ENCODE measurements around the gene NELFCD.

NELFCD gene

DNA sequence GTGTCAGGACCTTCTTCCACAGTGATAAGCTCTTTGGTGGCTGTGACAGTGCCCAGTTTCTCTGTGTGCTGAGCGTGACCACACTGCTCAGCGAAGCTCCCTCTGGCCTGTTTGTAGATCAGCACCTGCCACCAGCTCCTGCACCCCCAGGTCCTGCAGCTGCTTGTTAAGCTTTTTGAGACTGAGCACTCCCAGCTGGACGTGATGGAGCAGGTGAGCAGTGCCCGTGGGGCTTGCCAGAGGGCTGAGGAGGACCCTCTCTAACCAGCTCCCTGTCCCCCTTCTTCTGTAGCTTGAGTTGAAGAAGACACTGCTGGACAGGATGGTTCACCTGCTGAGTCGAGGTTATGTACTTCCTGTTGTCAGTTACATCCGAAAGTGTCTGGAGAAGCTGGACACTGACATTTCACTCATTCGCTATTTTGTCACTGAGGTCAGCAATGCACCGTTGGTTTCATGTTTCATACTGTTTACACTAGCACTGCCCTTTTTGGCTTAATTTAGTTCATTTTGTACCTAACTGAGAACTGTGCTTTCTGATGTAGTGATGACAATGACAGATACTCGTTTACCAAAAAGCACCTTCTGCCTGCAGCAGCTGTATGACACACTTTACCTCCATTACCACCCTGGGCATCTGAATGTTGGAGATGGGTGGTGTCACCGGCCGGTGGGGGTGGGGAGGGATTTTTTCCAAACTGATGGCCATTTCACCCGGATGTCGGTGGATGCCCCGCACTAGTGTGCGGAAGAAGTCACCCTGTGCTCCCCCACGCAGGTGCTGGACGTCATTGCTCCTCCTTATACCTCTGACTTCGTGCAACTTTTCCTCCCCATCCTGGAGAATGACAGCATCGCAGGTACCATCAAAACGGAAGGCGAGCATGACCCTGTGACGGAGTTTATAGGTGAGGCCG, 12.5 kb downstream of the NELFCD start:
- in situ Hi-C loops (cut with MboI; ENCODE audit: low sequenced_read_pairs) = no loop called here

DNA sequence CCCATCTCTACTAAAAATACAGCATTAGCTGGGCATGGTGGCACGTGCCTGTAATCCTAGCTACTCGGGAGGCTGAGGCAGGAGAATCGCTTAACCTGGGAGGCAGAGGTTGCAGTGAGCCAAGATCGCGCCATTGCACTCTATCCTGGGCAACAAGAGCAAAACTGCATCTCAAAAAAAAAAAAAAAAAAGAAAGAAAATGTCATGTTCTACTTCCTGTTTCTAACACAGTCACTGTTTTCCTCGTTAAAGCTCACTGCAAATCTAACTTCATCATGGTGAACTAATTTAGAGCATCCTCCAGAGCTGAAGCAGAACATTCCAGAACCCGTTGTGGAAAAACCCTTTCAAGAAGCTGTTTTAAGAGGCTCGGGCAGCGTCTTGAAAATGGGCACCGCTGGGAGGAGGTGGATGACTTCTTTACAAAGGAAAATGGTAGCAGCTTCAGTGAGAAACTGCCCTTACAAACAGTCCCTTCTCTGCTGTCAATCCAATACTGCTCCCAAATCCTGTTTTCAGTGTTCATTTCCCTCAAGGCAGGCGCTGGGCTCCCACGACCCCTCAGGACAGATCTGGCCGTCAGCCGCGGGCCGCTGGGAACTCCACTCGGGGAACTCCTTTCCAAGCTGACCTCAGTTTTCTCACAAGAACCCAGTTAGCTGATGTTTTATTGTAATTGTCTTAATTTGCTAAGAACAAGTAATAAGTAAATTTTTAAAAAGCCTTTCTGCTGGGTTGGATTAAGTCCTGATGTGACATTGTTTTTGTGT, 13.5 kb downstream of the NELFCD start:
- in situ Hi-C loops (cut with MboI; ENCODE audit: low sequenced_read_pairs) = no loop called here

DNA sequence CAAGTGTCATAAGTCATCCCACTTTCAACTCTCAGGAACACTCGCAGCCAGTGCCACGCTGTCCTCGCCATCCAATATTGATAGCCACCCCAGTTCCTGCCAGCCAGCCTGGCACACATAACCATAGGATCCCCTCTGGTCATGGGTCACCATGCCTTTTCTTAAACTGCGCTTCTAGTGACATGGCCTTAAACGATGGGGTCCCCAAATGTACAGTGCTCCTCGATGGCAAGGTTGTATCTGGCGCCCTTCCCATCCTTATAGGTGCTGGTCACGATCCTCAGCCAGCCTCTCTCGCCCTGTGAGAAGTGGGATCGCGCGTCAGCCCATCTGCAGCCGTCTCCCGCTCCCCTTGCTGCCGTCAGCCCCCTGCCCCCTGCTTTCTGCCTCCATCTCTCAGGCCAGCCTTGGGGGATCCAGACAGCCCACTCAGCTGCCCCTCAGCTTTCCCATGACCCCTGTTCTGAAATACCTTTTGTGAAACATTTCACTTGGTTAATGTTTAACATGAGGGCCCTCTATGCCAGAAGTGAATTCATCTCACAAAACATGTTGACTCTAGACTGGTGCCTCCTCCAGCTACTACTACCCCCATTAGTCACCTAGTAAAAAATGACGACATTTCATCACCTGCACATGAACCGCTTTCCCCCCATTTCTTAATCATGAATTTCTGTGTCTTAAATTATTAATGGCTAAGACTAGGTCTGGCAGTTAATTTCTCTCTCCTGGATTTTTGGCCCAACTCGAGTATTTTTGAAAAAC, 14.6 kb downstream of the NELFCD start:
- in situ Hi-C loops (cut with MboI; ENCODE audit: low sequenced_read_pairs) = no loop called here

DNA sequence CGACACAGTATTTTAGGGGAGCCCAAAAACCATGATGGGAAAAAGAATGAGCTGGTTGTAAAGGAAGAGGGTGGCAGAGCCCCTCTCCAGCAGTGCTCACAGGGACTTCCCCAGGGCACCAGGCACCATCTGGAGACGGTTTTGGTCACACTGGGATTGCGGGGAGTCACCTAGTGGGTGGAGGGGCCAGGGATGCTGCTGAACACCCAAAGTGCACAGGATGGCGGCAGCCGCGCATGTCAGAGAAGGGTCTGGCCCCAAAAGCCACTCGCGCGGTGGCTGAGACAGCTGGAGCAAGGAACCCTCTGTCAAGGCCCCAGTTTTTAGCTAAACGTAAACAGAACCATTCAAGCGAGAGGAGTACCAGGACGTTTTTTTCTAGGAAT, 15.2 kb downstream of the NELFCD start:
- in situ Hi-C loops (cut with MboI; ENCODE audit: low sequenced_read_pairs) = no loop called here

DNA sequence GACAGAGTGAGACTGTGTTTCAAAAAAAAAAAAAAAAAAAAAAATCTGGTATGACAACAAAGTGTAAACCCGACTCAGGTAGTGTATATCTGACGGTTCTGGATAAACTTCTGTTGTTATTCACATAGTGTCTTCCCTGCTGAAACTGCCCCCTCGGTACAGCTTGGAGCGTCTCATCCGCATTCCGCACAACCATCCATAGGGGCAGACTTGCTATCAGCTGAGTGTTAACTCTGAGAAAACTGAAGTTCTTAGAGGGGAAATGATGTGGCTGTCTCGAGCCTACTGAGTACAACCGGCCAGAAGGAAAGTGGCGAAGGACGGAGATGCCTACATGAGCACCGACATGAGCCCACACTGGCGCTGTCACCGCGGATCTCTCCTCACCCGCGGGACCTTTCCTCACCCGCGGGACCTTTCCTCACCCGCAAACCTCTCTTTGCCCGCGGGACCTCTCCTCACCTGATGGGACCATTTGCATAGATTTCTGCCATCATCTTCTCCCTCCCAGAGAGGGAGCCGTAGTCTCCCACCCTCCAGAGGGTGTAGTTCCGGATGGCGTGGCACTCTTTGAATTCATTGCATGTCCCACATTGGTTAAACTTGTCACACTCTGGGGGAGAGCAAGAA, 16.2 kb downstream of the NELFCD start:
- in situ Hi-C loops (cut with MboI; ENCODE audit: low sequenced_read_pairs) = no loop called here

DNA sequence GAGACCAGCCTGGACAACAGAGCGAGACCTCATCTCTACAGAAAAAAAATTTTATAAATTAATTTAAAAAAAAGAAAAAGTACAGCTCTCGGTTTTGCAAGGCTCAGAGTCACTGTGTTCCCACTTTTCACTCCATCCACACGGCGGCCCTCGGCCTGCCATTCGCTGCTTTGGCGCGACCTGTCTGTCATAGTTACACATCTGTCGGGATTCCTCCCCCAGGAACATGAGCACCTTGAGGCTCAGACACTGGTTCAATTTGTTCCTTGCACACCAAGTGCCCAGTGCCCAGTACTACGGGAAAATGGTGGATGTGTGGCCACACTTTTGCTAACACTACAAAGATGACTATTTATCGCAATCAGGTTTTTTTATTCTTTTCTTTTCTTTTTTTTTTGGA, 17.6 kb downstream of the NELFCD start:
- in situ Hi-C loops (cut with MboI; ENCODE audit: low sequenced_read_pairs) = no loop called here

DNA sequence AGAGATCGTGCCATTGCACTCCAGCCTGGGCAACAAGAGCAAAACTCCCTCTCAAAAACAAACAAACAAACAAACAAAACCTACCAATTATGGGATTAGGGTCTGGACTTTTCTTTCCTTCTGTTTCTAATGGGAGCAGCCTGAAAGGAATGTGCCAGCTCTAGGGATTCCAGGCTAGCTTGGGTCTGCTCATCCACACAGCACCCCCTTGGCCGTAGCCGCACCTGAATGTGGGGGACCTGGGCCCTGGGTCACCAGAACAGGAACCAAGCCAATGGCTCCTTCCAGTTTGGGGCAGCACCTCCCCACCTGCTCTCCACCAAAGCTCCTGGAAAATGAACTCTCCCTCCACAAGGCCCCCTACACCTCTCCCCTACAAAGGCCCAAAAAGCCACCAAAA, 19.3 kb downstream of the NELFCD start:
- in situ Hi-C loops (cut with MboI; ENCODE audit: low sequenced_read_pairs) = no loop called here

DNA sequence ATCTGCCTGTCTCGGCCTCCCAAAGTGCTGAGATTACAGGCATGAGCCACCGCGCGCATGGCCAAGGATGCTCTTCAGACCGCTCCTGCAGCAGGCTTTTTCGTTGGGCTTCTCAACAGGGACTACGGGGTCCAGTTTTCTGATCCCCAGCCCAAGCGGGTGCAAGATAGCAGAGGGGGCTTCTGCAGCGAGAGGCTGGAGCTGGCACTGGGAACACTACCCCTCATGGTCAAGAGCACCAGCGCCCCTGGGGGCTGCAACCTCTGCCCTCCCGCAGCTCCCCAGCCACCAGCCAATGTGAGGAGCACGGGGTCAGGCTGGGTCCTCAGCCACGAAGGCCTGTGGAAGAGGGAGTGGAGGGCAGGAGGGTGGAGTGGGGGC, 20.0 kb downstream of the NELFCD start:
- in situ Hi-C loops (cut with MboI; ENCODE audit: low sequenced_read_pairs) = no loop called here

DNA sequence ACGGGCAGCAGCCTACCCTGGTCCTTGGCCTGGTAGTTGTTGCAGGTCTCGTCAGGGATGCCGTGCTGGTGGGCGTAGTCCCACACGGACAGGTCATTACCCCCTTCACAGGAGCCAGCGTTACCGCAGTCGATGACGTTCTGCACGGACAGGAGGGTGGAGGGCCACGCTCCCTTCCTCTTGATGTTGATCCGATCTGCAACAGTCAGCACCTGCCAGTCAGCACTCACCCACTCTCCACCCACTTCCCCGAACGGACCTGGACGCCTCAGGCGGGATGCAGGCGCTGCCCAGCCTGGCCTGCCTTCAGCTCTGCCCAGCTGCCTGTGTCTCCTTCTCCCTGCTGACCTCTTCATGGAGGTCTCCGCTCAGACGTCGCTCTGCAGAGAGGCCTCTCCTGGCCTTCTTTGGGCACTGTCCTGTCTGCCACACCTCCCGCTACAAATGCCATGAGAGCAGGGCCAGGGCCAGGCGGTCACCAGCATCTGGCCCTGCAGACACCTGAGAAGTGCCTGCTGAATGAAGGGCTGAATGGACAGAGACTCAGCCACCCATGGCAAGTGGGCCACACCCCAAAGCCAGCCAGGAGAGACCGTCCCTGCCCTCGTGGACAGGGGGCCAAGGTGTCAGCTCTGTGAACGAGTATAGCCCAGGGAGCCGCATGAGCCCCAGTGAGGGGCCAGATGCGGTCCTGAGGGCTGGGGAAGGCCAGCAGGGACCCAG, 20.6 kb downstream of the NELFCD start:
- in situ Hi-C loops (cut with MboI; ENCODE audit: low sequenced_read_pairs) = no loop called here

DNA sequence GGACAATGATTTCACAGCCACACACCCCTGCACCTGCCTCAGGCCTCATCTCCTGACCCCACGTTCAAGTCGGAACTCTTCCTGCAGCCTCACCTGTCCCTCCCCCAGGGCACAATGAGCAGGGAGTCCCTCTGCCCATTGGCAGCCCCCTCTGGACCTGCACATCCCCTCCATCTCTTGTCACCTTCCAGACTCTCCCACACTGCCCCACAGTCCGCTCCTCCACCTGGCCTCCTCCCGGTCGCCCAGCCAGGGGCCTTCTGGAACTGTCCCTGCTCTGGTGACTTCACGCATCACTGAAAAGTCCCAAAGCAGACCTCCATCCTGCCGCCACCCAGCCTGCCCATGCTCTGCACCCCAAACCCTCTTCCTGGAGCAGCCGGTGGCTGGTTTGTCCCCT, 21.3 kb downstream of the NELFCD start:
- in situ Hi-C loops (cut with MboI; ENCODE audit: low sequenced_read_pairs) = no loop called here

DNA sequence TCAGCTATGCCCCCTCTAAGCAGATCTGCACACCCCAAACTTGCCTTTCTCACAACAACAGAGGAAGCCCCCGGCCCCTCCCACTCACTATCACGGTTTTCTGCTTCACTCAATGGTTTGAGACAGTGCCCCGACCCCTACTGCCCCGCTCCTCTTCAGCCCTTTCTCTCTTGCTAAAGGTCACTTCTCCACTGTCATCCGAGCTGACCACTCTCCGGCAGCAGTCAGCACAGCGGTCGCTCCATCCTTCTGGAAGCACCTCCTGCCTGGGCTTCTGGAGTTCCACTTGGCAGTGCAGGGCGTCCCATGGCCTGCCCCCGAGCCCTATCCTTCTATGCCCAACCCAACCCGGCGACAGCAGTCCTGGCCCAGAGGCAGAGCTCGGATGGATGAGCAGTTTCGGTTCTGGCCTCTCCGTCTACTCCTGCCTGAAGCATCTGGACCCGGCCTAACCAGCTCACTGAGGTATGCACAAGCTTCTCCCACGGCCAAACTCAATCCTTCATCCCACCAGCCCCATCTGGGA, 21.9 kb downstream of the NELFCD start:
- in situ Hi-C loops (cut with MboI; ENCODE audit: low sequenced_read_pairs) = no loop called here

DNA sequence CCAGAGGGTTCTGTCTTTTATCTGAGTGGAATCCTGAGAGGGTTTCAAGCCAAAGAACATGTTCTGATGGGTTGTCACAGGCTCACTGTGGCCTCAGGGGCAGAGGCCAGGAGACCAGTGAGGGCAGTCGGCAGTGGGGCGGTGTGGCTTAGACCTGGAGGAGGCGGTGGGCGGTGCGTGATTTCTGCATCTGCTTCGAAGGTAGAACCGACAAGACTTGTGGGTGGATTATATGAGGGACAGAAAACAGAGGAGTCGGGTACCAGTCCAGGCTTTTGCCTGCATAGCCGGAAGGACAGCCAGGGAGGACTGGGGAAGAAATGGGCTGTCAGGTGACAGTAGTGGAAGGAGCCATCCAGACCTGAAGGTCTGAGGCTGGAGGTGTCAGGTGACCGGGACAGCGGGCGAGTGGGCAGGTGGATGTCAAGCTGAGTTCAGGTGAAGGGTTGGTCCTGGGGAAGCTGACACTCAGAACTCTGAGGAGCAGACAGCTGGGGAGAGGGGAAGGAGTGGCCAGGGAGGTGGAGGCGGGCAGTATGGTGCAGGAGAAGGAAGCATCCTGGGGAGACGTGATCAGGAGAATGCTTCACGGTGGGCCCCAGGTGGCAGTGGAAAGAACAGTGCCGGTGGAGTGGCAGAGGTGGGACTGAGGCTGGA, 22.9 kb downstream of the NELFCD start:
- in situ Hi-C loops (cut with MboI; ENCODE audit: low sequenced_read_pairs) = no loop called here

DNA sequence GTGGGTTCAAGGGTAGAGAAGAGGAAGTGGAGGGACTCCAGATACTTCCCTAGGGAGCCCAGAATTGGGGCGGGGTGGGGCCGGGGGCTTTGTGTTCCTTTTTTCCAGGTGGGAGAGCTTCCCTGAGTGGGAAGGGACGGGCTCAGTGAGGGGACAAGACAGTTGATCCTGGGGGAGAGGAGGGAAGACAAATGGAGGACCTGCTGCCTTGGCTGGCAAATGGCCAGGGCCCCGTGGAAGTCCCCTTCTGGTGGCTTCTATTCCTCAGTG, 23.4 kb downstream of the NELFCD start:
- in situ Hi-C loops (cut with MboI; ENCODE audit: low sequenced_read_pairs) = no loop called here

DNA sequence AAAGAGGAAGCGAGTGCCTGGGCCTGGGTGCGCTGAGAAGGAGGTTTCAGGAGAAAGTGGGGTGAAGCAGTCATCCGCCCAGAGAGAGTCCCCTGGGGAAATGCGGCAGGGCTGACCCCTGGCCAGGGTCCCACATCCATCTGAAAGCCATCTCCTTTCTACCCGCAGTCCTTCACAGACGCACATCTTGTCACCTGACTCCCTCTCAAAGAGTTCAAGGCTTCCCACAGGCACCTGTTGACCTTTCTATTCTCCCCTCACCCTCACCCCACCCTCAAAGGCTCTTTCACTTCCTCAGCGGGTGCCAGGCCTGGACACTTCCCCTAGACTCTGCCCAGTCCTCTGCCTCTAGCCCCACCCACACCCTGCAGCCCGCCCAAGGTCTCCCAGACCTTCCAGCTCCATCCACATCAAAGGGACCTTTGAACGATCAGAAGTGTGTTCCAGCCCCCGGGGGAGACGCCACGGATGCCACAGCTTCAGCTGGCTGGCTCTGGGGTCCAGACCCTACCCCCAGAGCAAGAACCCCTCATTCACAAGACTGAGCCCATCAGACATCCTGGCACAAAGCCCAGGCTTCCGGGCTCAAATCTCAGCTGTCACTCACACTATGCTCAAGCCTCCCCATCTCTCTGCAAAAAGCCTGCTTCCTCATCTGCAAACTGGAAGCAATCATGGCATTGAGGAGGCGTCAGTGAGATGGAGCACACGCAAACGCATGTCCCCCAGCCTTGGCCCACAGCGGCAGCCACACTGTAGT, 23.9 kb downstream of the NELFCD start:
- in situ Hi-C loops (cut with MboI; ENCODE audit: low sequenced_read_pairs) = no loop called here

DNA sequence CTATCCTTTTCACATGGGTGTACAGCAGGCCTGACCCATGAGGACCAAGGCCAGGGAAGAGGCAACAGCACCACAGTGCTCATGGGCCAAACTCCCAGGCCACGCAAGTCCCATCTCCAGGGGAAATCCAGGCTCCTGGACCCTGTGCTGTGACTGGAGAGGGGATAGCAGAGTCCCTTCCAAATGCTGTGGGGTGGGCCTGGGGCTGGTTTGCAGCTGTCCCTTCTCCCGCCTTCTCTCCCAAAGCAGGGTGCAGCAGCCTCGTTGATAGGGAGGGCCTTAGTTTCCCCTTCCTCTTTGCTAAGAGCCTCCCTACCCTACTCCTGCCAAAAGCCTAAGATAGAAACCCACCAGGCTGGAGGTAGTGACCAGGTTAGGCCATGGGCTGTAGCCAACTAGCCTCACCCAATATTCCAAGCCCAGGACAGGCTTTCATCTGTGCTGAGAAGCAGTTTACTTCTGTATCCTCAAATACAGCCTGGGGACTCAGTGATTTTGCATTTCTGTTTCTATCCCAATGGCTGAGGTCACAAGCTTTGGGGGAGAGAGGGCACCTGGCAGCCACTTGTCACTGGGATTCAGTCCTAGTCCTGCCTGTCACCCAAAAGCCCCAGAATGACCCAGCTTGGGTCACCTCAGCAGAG, 24.6 kb downstream of the NELFCD start:
- in situ Hi-C loops (cut with MboI; ENCODE audit: low sequenced_read_pairs) = no loop called here

DNA sequence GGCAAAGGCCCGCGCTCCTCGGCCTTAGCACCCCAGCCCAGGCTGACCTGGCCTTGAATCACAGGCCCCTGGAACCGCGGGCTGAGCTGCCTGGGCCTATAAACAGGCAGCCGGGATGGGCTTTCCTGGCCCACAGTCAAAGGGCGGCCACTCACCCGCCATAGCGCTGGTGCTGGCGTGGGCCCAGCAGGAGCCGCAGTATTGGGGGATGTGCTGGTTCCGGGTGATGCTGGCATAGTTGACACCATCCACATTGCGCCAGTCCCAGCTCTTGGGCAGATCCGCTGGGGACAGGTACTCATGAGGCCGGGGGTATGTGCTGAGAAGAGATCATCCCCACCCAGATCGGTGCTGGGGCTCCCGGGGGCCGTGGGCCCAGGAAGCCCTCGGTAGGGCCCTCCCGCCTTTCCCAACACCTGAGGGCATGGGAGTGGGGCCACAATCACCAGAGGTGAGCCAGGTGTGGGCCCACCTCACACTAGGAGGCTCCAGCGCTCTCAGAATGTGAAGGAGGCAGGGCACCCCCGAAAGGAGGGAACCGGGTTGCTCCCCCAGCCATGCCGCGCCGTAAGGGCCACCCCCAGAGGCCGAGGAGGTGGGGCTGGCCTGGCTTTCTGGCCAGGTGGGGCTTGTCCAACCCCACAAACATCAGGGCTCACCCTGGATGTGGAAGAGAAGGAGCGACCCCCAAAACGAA, 25.3 kb downstream of the NELFCD start:
- in situ Hi-C loops (cut with MboI; ENCODE audit: low sequenced_read_pairs) = no loop called here

DNA sequence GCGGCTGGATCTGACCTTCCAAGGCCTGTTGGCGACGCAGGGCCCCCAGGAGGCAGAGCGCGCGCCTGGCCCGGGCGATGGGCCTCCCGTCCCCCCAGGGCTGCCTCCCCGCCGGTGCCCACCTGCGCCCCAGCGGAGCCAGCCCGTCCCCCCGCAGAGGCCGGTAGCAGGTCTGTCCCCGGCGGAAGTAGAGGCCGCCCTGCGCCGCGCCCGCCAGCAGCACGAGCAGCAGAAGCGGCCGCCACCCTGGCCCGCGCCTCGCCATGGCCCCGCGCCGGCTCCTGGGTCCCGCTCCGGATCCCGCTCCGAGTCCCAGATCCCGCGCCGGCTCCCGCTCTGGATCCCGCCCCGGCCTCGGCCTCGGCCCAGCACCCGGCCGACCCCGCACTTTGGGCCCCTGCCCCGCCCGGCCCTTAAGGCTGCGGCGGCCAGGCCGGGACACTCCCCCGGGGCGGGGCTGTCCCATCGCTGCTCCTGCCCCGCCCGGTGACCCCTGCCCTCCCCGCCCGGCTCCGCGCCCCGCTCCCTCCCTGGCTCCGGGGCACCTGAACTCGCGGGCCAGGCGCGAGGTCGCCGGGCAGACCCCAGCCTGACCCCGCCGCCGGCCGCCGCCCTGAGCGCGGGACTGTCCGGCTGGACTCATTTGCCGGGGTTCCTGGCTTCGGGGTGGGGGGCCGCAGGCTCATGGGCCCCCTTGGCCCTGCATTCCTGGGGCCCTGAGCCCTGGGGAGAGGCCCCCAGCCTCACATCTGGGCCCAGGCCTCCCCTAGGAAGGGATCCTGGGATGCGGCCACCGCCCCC, 26.0 kb downstream of the NELFCD start, which contains the start of gene CTSZ:
TSS of gene CTSZ (minus strand) at position 391 of the 801 bp plus-strand sequence. CDS start at position 265, 126 bp downstream.
- in situ Hi-C loops (cut with MboI; ENCODE audit: low sequenced_read_pairs) = no loop called here
